Hepatocyte (in vitro differentiated cells): Measurements from ENCODE around the gene MX1. TPM values are rescaled to one million over a fixed set of nuclear protein-coding genes. Genes with fewer than 3 reads are reported as not detected.

Source experiments
- DNase-seq: peaks from one replicate; pipeline ENCODE4 v3.0.0-alpha.2; 2016; ENCODE audit warnings: low spot score
- H2AFZ ChIP-seq: fragments of 200-600 bp; sonication (generic); 2 replicates; pipeline ENCODE4 v1.6.0; 2016; ENCODE audit warnings: antibody characterized with exemption, mild to moderate bottlenecking
- H3K27ac ChIP-seq: fragments of 200-600 bp; sonication (generic); 2 replicates; pipeline ENCODE4 v1.5.1; 2016; ENCODE audit warnings: mild to moderate bottlenecking
- H3K27me3 ChIP-seq: fragments of 200-600 bp; sonication (generic); 2 replicates; pipeline ENCODE4 v1.6.1; 2016
- H3K36me3 ChIP-seq: fragments of 200-600 bp; sonication (generic); replicated peaks from 2 replicates; pipeline ENCODE4 v1.5.1; 2016; ENCODE audit warnings: low read depth; ENCODE audit not compliant: insufficient read depth
- H3K4me1 ChIP-seq: fragments of 200-600 bp; sonication (generic); 2 replicates; pipeline ENCODE4 v1.5.1; 2016; ENCODE audit warnings: mild to moderate bottlenecking, moderate library complexity; ENCODE audit not compliant: insufficient read depth
- H3K4me2 ChIP-seq: fragments of 200-600 bp; sonication (generic); 2 replicates; pipeline ENCODE4 v1.6.0; 2016
- H3K4me3 ChIP-seq: fragments of 200-600 bp; sonication (generic); 2 replicates; pipeline ENCODE4 v1.5.1; 2016; ENCODE audit warnings: mild to moderate bottlenecking
- H3K79me2 ChIP-seq: fragments of 200-600 bp; sonication (generic); 2 replicates; pipeline ENCODE4 v1.6.0; 2017; ENCODE audit warnings: mild to moderate bottlenecking
- H3K9me2 ChIP-seq: fragments of 200-600 bp; sonication (generic); replicated peaks from 2 replicates; pipeline ENCODE4 v1.6.0; 2017; ENCODE audit warnings: mild to moderate bottlenecking; ENCODE audit not compliant: insufficient read depth
- H3K9me3 ChIP-seq: fragments of 200-600 bp; sonication (generic); 2 replicates; pipeline ENCODE4 v1.5.1; 2016; ENCODE audit warnings: low read depth, mild to moderate bottlenecking
- H4K20me1 ChIP-seq: fragments of 200-600 bp; sonication (generic); 2 replicates; pipeline ENCODE4 v1.6.0; 2016; ENCODE audit warnings: mild to moderate bottlenecking; ENCODE audit not compliant: insufficient read depth, poor library complexity, severe bottlenecking
- CTCF ChIP-seq: fragments of 200-600 bp; sonication (generic); IDR thresholded peaks from 2 replicates; pipeline ENCODE4 v1.5.1; 2016; ENCODE audit warnings: antibody characterized with exemption, mild to moderate bottlenecking; ENCODE audit not compliant: poor library complexity
- EZH2 ChIP-seq: fragments of 200-600 bp; sonication (generic); IDR thresholded peaks from 2 replicates; pipeline ENCODE4 v1.6.1; 2016; ENCODE audit warnings: antibody characterized with exemption, mild to moderate bottlenecking, borderline replicate concordance
- EZH2phosphoT487 ChIP-seq: fragments of 200-600 bp; sonication (generic); IDR thresholded peaks from one replicate; pipeline ENCODE4 v1.6.1; 2018; ENCODE audit warnings: antibody characterized with exemption, mild to moderate bottlenecking, low read depth, moderate library complexity; ENCODE audit not compliant: unreplicated experiment, severe bottlenecking
- WGBS: methylation state at CpG from one replicate; pipeline ENCODE4 v1.1.6; 2016; ENCODE audit warnings: low lambda C conversion rate; ENCODE audit errors: missing lambda C conversion rate; 5-methylcytosine and 5-hydroxymethylcytosine counted together
- polyA plus RNA-seq: library from polyadenylated mRNA; unstranded; fragments of >200 nt; fragmentation: Nextera tagmentation; extraction: Ambion mirVana; gene quantifications from 2 replicates; pipeline ENCODE4 v1.2.1, GENCODE V29; 2016
- total RNA-seq: library from RNA; depleted of rRNA; stranded (reverse); fragments of >200 nt; gene quantifications from 2 replicates; pipeline ENCODE4 v1.2.3, GENCODE V29; 2014

MX1 gene
- total and polyA plus RNA-seq, 2 experiments from 2014 or later = 14.2 to 26.6 TPM

- peaks cover 4% of the 10 kb centered on the region for H3K4me1 ChIP-seq
- H3K79me2 ChIP-seq = no peaks in the 10 kb centered on the region
- no peaks in the 10 kb centered on the region for H4K20me1 ChIP-seq
- H3K9me3 ChIP-seq = no peaks in the 10 kb centered on the region
- no peak for TF ChIP-seq CTCF
- no peaks in the 10 kb centered on the region for H3K36me3 ChIP-seq
- no peaks in the 10 kb centered on the region for H3K9me2 ChIP-seq
- H3K4me3 ChIP-seq = no peak overlapping the region
- 94% methylated on average over 8 of the region's 8 CpGs for WGBS
- DNase-seq = no peak
- no peak overlapping the region for H3K4me2 ChIP-seq
- H3K27ac ChIP-seq = no peak overlapping the region
- no peak overlapping the region for H2AFZ ChIP-seq
- no peaks in the 10 kb centered on the region for H3K27me3 ChIP-seq
Observed at GRCh38 chr21:41428311-41428710, 2.3 kb downstream of the MX1 start.

GRCh38 chr21:41428847-41429246 is 2.8 kb downstream of the MX1 start:
- DNase-seq = no peak
- TF ChIP-seq EZH2 = no peak
- H2AFZ ChIP-seq = no peak overlapping the region
- 92% methylated on average over 6 of the region's 6 CpGs for WGBS
- no peak overlapping the region for H3K27ac ChIP-seq
- no peaks in the 10 kb centered on the region for H3K79me2 ChIP-seq
- H3K9me2 ChIP-seq = no peaks in the 10 kb centered on the region
- no peaks in the 10 kb centered on the region for H3K36me3 ChIP-seq
- H3K9me3 ChIP-seq = no peaks in the 10 kb centered on the region
- H3K4me2 ChIP-seq = no peak overlapping the region
- no peaks in the 10 kb centered on the region for H3K27me3 ChIP-seq
- H3K4me1 ChIP-seq = peaks cover 4% of the 10 kb centered on the region
- H3K4me3 ChIP-seq = no peak overlapping the region
- H4K20me1 ChIP-seq = no peaks in the 10 kb centered on the region

- H3K9me3 ChIP-seq = no peaks in the 10 kb centered on the region
- no peak overlapping the region for H3K4me3 ChIP-seq
- 91% methylated on average over 3 of the region's 3 CpGs for WGBS
- no peaks in the 10 kb centered on the region for H4K20me1 ChIP-seq
- H3K4me2 ChIP-seq = no peak overlapping the region
- TF ChIP-seq CTCF = no peak
- TF ChIP-seq EZH2phosphoT487 = no peak
- no peak for TF ChIP-seq EZH2
- H3K79me2 ChIP-seq = no peaks in the 10 kb centered on the region
- H3K9me2 ChIP-seq = no peaks in the 10 kb centered on the region
- H3K27me3 ChIP-seq = no peaks in the 10 kb centered on the region
- H3K4me1 ChIP-seq = peaks cover 4% of the 10 kb centered on the region
- no peak for DNase-seq
- H3K36me3 ChIP-seq = no peaks in the 10 kb centered on the region
- no peak overlapping the region for H3K27ac ChIP-seq
- H2AFZ ChIP-seq = no peak overlapping the region
Observed at GRCh38 chr21:41429305-41429704, 3.3 kb downstream of the MX1 start.

- DNase-seq = no peak
- TF ChIP-seq EZH2phosphoT487 (no peak), EZH2 (no peak)
- Histone ChIP-seq H3K36me3 (no peaks in the 10 kb centered on the region), H4K20me1 (no peaks in the 10 kb centered on the region), H3K4me2 (no peak overlapping the region), H3K9me3 (peaks cover 5% of the 10 kb centered on the region), H3K4me3 (no peak overlapping the region), H3K27me3 (no peaks in the 10 kb centered on the region), H2AFZ (no peak overlapping the region), H3K4me1 (peaks cover 4% of the 10 kb centered on the region), H3K27ac (no peak overlapping the region), H3K9me2 (no peaks in the 10 kb centered on the region), H3K79me2 (no peaks in the 10 kb centered on the region)
- whole genome bisulfite sequencing = 90% methylated on average over 9 of the region's 9 CpGs
Observed at GRCh38 chr21:41429925-41430491, 4.0 kb downstream of the MX1 start.
